ENCODE measurements around the gene SLC39A7. TPM values are rescaled to one million over a fixed set of nuclear protein-coding genes. Genes with fewer than 3 reads are reported as not detected.

Gene SLC39A7
- total and polyA plus RNA-seq, 2 of the 4 experiments (the other 2 are of a cell fraction), result 135 to 208 TPM

DNA sequence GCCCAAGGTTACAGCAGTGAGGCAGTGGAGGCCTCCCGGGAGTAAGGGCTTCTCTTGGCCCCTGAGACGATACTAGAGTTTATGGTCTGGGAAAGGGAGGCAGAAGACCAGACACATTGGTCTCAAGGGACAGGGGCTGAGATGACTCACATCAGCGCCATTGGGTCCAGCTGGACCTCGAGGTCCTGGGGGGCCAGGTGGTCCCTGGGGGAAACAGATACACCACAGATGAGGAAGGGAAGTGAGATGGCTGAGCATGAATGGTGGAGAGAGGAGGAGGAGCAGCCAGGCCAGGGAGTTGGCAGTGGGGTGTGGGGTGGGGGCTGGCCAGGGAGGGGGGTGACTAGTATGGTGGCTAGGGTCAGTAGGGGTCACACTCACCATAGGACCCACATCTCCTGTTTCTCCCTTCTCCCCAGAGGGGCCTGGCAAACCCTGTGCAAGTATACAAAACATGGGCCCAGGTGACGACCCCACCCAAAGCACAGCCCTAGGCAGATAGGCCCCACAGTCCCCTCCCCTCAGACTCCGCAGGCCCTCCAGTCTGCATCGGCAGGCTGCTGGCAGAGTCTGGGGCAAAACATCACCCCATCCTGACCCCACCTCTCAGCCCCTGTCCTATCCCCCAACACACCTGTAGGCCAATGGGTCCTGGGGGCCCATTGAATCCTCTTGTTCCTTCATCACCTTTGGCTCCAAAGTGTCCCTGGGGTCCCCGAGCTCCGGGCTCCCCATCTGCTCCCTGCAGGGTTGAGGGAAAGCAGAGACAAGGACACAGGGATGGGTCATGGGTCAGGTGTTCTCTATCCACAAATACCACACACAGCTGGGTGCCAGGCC is 30.3 kb upstream of the SLC39A7 start (continued):
- TF ChIP-seq MAFK (IDR thresholded peaks at IDR 0.05; ENCODE audit: low read depth, low read length), result no peak

DNA sequence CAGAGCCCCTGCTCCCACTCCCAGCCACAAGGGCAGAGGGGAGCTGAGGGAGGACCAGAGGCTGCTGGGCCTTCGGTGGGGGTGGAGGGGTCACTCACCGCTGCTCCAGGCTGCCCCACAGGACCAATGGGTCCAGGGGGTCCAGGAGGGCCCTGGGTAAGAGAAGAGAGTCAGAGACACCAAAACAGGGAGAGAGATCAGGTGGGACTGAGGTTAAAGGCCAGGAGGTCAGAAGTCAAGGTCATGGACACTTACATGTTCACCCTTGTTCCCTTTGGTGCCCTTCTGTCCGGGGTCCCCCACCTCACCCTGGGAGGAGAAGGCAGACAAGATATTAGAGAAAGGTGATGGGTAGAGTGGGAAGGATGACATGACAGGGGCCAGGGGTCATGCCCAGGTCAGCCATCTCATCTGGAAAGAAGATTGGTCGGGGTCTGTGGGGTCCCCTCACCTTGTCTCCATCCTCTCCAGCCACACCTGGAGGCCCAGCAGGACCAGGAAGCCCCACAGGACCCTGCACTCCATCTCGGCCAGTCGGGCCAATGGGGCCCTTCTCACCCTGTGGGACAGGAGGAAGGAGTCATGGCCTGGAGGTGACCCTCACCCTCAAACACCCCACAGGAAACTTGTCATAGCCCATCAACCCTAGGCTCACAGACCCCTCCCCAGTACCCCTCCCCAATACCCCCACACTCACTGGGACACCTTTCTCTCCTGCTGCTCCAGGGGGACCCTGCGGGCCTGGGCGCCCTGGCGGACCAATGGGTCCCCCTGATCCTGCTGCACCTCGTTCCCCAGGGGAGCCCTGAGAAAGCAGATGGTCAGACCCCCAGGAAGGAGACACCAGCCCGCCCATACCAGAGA is 29.4 kb upstream of the SLC39A7 start:
- Histone ChIP-seq H3K4me3 (ENCODE audit: insufficient read depth, low read depth, low read length) (no peak overlapping the region), H2BK5ac (ENCODE audit: low read depth, low read length, poor library complexity, severe bottlenecking) (no peak overlapping the region), H3K9me1 (ENCODE audit: insufficient read depth, low read length) (no peaks in the 10 kb centered on the region), H2BK120ac (ENCODE audit: low read depth, low read length) (no peak overlapping the region), H2AK9ac (replicated peaks; ENCODE audit: low read depth, low read length, poor library complexity) (no peak overlapping the region), H2BK15ac (ENCODE audit: low read depth, low read length) (no peak overlapping the region), H3K4me1 (ENCODE audit: control insufficient read depth, insufficient read depth, low read length) (no peaks in the 10 kb centered on the region), H3K14ac (replicated peaks; ENCODE audit: low read depth, low read length) (no peak overlapping the region), H3K56ac (ENCODE audit: extremely low read depth, insufficient read depth, low read length) (no peak overlapping the region), H3K79me1 (ENCODE audit: low read depth in 1 of 2, low read length in 2 of 2) (no peaks in the 10 kb centered on the region), H4K8ac (ENCODE audit: low read depth in 2 of 2, low read length in 2 of 2) (no peak overlapping the region), H3K36me3 (ENCODE audit: control insufficient read depth, insufficient read depth, low read length) (no peaks in the 10 kb centered on the region), H3K27ac (ENCODE audit: insufficient read depth, low read length) (no peak overlapping the region), H2BK20ac (ENCODE audit: low read depth, low read length) (no peak overlapping the region), H2AFZ (replicated peaks; ENCODE audit: low read length, poor library complexity) (no peak overlapping the region), H4K20me1 (ENCODE audit: insufficient read depth, low read length) (no peaks in the 10 kb centered on the region), H3K4ac (ENCODE audit: low read depth, low read length) (no peak overlapping the region), H3K27me3 (ENCODE audit: control insufficient read depth, insufficient read depth, low read length) (peaks cover 13% of the 10 kb centered on the region; the same call in 1 of the 2 replicates), H3K9me3 (ENCODE audit: control insufficient read depth, insufficient read depth, low read length) (no peaks in the 10 kb centered on the region), H4K5ac (ENCODE audit: low read depth, low read length) (no peak overlapping the region), H3K4me2 (ENCODE audit: low read depth, low read length) (no peak overlapping the region), H4K91ac (ENCODE audit: insufficient read depth, low read depth, low read length) (no peak overlapping the region), H2AK5ac (ENCODE audit: low read depth, low read length) (no peak overlapping the region), H3K23ac (ENCODE audit: low read depth, low read length) (no peak overlapping the region), H3K18ac (ENCODE audit: low read depth, low read length) (no peak overlapping the region), H3K9ac (ENCODE audit: low read depth, low read length) (no peak overlapping the region)
- WGBS, 2 experiments (ENCODE audit: extremely low coverage in 2 of 2, insufficient read length in 1 of 2), result 87% methylated on average over 4 of the region's 11 CpGs; no CpG with 5 or more reads in 1 of the 2 experiments
- in situ Hi-C loops (cut with MboI; ENCODE audit: low sequenced_read_pairs) (no loop called here), dilution Hi-C loops (cut with HindIII; ENCODE audit: low sequenced_read_pairs, unreplicated experiment) (no loop called here), intact Hi-C loops (cut with micrococcal nuclease) (no loop called here)
- no peak for TF ChIP-seq MAFK (IDR thresholded peaks at IDR 0.05; ENCODE audit: low read depth, low read length)
- no peak for TF ChIP-seq CHD1 (IDR thresholded peaks at IDR 0.05; ENCODE audit: low read depth, low read length)
- no TSS peak for BruUV-seq (replicated peaks)
- DNase-seq, result no peak
- CTCF ChIA-PET, result no interaction called here
- POLR2A ChIA-PET (ENCODE audit: unreplicated experiment), result no interaction called here
- no peak for ATAC-seq (ENCODE audit: low read depth)

All from IMR-90 (cell line).